K562 (cell line): Measurements from ENCODE around the gene PPP1R13L. TPM values are rescaled to one million over a fixed set of nuclear protein-coding genes. Genes with fewer than 3 reads are reported as not detected.
A peak's percentile ranks its signal among the peaks of the same experiment; 100 is the strongest.

Experiments
- EHMT2 ChIP-seq: fragments of 450-650 bp; IDR thresholded peaks from 2 replicates; pipeline ENCODE4 v1.6.1; 2018; ENCODE audit warnings: antibody characterized with exemption
- ETV6 ChIP-seq, 3 experiments: fragments of 150-350 bp in 1 of 3; sonication (generic) in 1 of 3; formaldehyde crosslinking in 1 of 3; IDR thresholded peaks; 2 replicates each; pipeline versions ENCODE4 v1.6.1 to v1.8.0; 2014 to 2022; ENCODE audit warnings: borderline replicate concordance in 2 of 3, low read depth in 2 of 3, antibody characterized with exemption in 1 of 3, low read length in 1 of 3, mild to moderate bottlenecking in 1 of 3, missing genetic modification reagents in 1 of 3
- FOXJ3 ChIP-seq: sonication (generic); formaldehyde crosslinking; IDR thresholded peaks from 2 replicates; pipeline ENCODE4 v1.4.0; 2020; ENCODE audit warnings: mild to moderate bottlenecking, missing genetic modification reagents
- GATAD2B ChIP-seq: fragments of 450-650 bp; IDR thresholded peaks from 2 replicates; pipeline ENCODE4 v1.6.1; 2017; ENCODE audit warnings: mild to moderate bottlenecking, borderline replicate concordance
- HNRNPK ChIP-seq: fragments of 200-400 bp; formaldehyde crosslinking; IDR thresholded peaks from one replicate; pipeline ENCODE4 v1.6.1; 2018; ENCODE audit warnings: mild to moderate bottlenecking, low read depth, low read length; ENCODE audit not compliant: poor library complexity, severe bottlenecking
- JUND ChIP-seq, 2 experiments: IDR thresholded peaks; 2 replicates in 1 of 2; 3 replicates in 1 of 2; pipeline ENCODE4 v1.6.1; 2011; ENCODE audit warnings: borderline replicate concordance in 2 of 2, low read depth in 2 of 2, low read length in 2 of 2, improper control_type of control experiment in 1 of 2, missing biosample characterization in 1 of 2, missing genetic modification characterization in 1 of 2, missing genetic modification reagents in 1 of 2
- MITF ChIP-seq: IDR thresholded peaks from 2 replicates; pipeline ENCODE4 v1.6.1; 2014; ENCODE audit warnings: antibody characterized with exemption
- NFIC ChIP-seq: fragments of 450-650 bp; IDR thresholded peaks from 2 replicates; pipeline ENCODE4 v1.6.1; 2017; ENCODE audit warnings: mild to moderate bottlenecking, inconsistent platforms
- NR4A1 ChIP-seq, 2 experiments: fragments of 250-450 bp in 1 of 2; fragments of 450-650 bp in 1 of 2; sonication (Bioruptor Pico) in 1 of 2; IDR thresholded peaks; 2 replicates each; pipeline versions ENCODE4 v1.4.0 to v1.6.1; 2016 to 2020; ENCODE audit warnings: mild to moderate bottlenecking in 2 of 2, missing compliant biosample characterization in 1 of 2, missing genetic modification characterization in 1 of 2, moderate library complexity in 1 of 2
- SMAD3 ChIP-seq: fragments of 450-650 bp; formaldehyde crosslinking; conservative IDR thresholded peaks from 2 replicates; pipeline ENCODE4 v1.4.0; 2020; ENCODE audit warnings: mild to moderate bottlenecking
- TEAD2 ChIP-seq: fragments of 450-650 bp; IDR thresholded peaks from 2 replicates; pipeline ENCODE4 v1.6.1; 2016; ENCODE audit warnings: missing genetic modification characterization, control low read depth, missing compliant biosample characterization
- WHSC1 ChIP-seq: IDR thresholded peaks from one replicate; pipeline ENCODE4 v1.6.1; 2012; ENCODE audit warnings: low read length, control low read depth, inconsistent platforms
- YY1 ChIP-seq, 3 experiments: IDR thresholded peaks; 2 replicates each; pipeline ENCODE4 v1.6.1; 2011; ENCODE audit warnings: low read length in 2 of 3, mild to moderate bottlenecking in 2 of 3, moderate library complexity in 2 of 3, borderline replicate concordance in 1 of 3, control low read depth in 1 of 3, low read depth in 1 of 3; ENCODE audit not compliant: insufficient read depth in 3 of 3, insufficient replicate concordance in 2 of 3, control insufficient read depth in 1 of 3, insufficient read length in 1 of 3; ENCODE audit errors: extremely low read depth in 1 of 3
- ZBTB8A ChIP-seq: fragments of 450-650 bp; IDR thresholded peaks from 2 replicates; pipeline ENCODE4 v1.6.1; 2018; ENCODE audit warnings: mild to moderate bottlenecking, moderate library complexity; ENCODE audit not compliant: partially characterized antibody
- ZC3H4 ChIP-seq: sonication (generic); formaldehyde crosslinking; IDR thresholded peaks from 2 replicates; pipeline ENCODE4 v1.9.0; 2021; ENCODE audit warnings: missing genetic modification reagents, borderline replicate concordance
- ZFP1 ChIP-seq: fragments of 450-650 bp; formaldehyde crosslinking; IDR thresholded peaks from 2 replicates; pipeline ENCODE4 v1.4.0; 2020; ENCODE audit warnings: mild to moderate bottlenecking, mixed read lengths
- ZNF165 ChIP-seq: fragments of 250-450 bp; sonication (Bioruptor Pico); IDR thresholded peaks from 2 replicates; pipeline ENCODE4 v1.4.0; 2020; ENCODE audit warnings: borderline replicate concordance
- ZNF184 ChIP-seq: sonication (generic); formaldehyde crosslinking; IDR thresholded peaks from 2 replicates; pipeline ENCODE4 v1.5.0; 2020; ENCODE audit warnings: missing genetic modification reagents
- ZNF253 ChIP-seq: fragments of 250-450 bp; sonication (Bioruptor Pico); conservative IDR thresholded peaks from 2 replicates; pipeline ENCODE4 v1.6.1; 2021; ENCODE audit warnings: mild to moderate bottlenecking
- ZNF316 ChIP-seq: fragments of 450-650 bp; IDR thresholded peaks from 2 replicates; pipeline ENCODE4 v1.6.1; 2016
- polyA plus RNA-seq, 8 experiments: library from polyadenylated mRNA; depleted of rRNA in 4 of 8; stranded (reverse) in 5 of 8; unstranded in 3 of 8; fragments of >200 nt; fragmentation: Nextera tagmentation in 2 of 8; fragmentation: Illumina TruSeq in 1 of 8; extraction: Ambion mirVana in 2 of 8; extraction: Trizol in 1 of 8; gene quantifications; 2 replicates each; pipeline versions ENCODE4 v1.2.1 to v1.2.3, GENCODE V29; 2011 to 2014; ENCODE audit warnings: inconsistent platforms in 1 of 8, missing spikeins in 1 of 8
- total RNA-seq, 7 experiments: library from RNA; depleted of rRNA in 6 of 7; stranded (reverse); fragments of >200 nt in 6 of 7; fragmentation: Illumina TruSeq in 2 of 7; extraction: Trizol in 2 of 7; gene quantifications; 2 replicates each; pipeline versions ENCODE4 v1.2.1 to v1.2.3, GENCODE V29; 2011 to 2021; ENCODE audit warnings: low replicate concordance in 1 of 7
- TF ChIP-seq, protein P1 (sequence below): fragments of 450-650 bp; IDR thresholded peaks from 2 replicates; pipeline ENCODE4 v1.6.1; 2017; ENCODE audit warnings: mild to moderate bottlenecking, moderate library complexity
- TF ChIP-seq, protein P2 (sequence below): fragments of 450-650 bp; conservative IDR thresholded peaks from 2 replicates; pipeline ENCODE4 v1.6.1; 2016; ENCODE audit warnings: missing genetic modification characterization, low read depth, mild to moderate bottlenecking, control low read depth, missing compliant biosample characterization

Gene PPP1R13L
- total and polyA plus RNA-seq, 9 of the 15 experiments (the other 6 are each of a cell fraction or from before 2014, with no cell fraction given) = 0.32 to 6.7 (median 2.0) TPM

GRCh38 chr19:45443462-45444317, 38.8 kb upstream of the PPP1R13L start (continued):
- TF ChIP-seq ZC3H4 (0 out of 2 replicates have a peak, but pooled peaks have one; percentile 33), MITF (no peak), SMAD3 (CRISPR knock-in tag) (no peak), HNRNPK (no peak), JUND (IDR thresholded peaks at IDR 0.05; ENCODE audit: borderline replicate concordance, low read depth, low read length) (peak; percentile 53), JUND (tag; IDR thresholded peaks at IDR 0.05; ENCODE audit: borderline replicate concordance, low read depth, low read length) (peak; percentile 37; the same call in 1 of the 3 replicates), ZBTB8A (no peak), NR4A1 (CRISPR knock-in tag; IDR thresholded peaks at IDR 0.05) (no peak), NR4A1 (tag; IDR thresholded peaks at IDR 0.05) (no peak), ZNF316 (no peak), YY1 (IDR thresholded peaks at IDR 0.05; ENCODE audit: borderline replicate concordance in 1 of 3, control insufficient read depth in 1 of 3, extremely low read depth in 1 of 3, insufficient read depth in 3 of 3, insufficient read length in 1 of 3, insufficient replicate concordance in 2 of 3, low read depth in 1 of 3, low read length in 2 of 3) (peak in 1 of 3 experiments; percentile 19), ZFP1 (no peak), EHMT2 (no peak), WHSC1 (no peak), ETV6 (IDR thresholded peaks at IDR 0.05; ENCODE audit: borderline replicate concordance in 1 of 2, low read depth in 2 of 2, low read length in 1 of 2) (no peak; a peak in 2 of 4 replicates), ETV6 (CRISPR knock-in tag; IDR thresholded peaks at IDR 0.05; ENCODE audit: borderline replicate concordance) (no peak), GATAD2B (peak; percentile 97), NFIC (peak; percentile 13; the same call in 1 of the 2 replicates), FOXJ3 (CRISPR knock-in tag) (no peak), ZNF184 (CRISPR knock-in tag) (no peak), TEAD2 (no peak), ZNF165 (no peak), ZNF253 (CRISPR knock-in tag) (no peak)
- TF ChIP-seq, protein P1, sequence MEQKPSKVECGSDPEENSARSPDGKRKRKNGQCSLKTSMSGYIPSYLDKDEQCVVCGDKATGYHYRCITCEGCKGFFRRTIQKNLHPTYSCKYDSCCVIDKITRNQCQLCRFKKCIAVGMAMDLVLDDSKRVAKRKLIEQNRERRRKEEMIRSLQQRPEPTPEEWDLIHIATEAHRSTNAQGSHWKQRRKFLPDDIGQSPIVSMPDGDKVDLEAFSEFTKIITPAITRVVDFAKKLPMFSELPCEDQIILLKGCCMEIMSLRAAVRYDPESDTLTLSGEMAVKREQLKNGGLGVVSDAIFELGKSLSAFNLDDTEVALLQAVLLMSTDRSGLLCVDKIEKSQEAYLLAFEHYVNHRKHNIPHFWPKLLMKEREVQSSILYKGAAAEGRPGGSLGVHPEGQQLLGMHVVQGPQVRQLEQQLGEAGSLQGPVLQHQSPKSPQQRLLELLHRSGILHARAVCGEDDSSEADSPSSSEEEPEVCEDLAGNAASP = no peak
- TF ChIP-seq, protein P2, sequence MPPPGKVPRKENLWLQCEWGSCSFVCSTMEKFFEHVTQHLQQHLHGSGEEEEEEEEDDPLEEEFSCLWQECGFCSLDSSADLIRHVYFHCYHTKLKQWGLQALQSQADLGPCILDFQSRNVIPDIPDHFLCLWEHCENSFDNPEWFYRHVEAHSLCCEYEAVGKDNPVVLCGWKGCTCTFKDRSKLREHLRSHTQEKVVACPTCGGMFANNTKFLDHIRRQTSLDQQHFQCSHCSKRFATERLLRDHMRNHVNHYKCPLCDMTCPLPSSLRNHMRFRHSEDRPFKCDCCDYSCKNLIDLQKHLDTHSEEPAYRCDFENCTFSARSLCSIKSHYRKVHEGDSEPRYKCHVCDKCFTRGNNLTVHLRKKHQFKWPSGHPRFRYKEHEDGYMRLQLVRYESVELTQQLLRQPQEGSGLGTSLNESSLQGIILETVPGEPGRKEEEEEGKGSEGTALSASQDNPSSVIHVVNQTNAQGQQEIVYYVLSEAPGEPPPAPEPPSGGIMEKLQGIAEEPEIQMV = no peak
